NT2/D1 (cell line): Measurements from ENCODE around the gene SSH2.

ENCODE experiments used
- DNase-seq: peaks from one replicate; pipeline ENCODE4 v3.0.0-alpha.2; 2011; ENCODE audit warnings: low read depth, low spot score
- H3K27me3 ChIP-seq: 2 replicates; pipeline ENCODE4 v1.6.0; 2011; ENCODE audit warnings: mild to moderate bottlenecking; ENCODE audit not compliant: insufficient read length, insufficient read depth
- H3K36me3 ChIP-seq: 2 replicates; pipeline ENCODE4 v1.6.1; 2011; ENCODE audit warnings: mild to moderate bottlenecking, low read length, mixed read lengths; ENCODE audit not compliant: insufficient read depth, insufficient read length
- H3K4me1 ChIP-seq: 2 replicates; pipeline ENCODE4 v1.5.1; 2011; ENCODE audit not compliant: insufficient read depth, insufficient read length
- H3K4me3 ChIP-seq: 2 replicates; pipeline ENCODE4 v1.5.1; 2011; ENCODE audit warnings: low read depth; ENCODE audit not compliant: insufficient read length
- H3K9ac ChIP-seq: 2 replicates; pipeline ENCODE4 v1.6.0; 2011; ENCODE audit warnings: low read depth; ENCODE audit not compliant: insufficient read length
- H3K9me3 ChIP-seq: 2 replicates; pipeline ENCODE4 v1.5.1; 2011; ENCODE audit warnings: mild to moderate bottlenecking, low read length; ENCODE audit not compliant: insufficient read depth
- SUZ12 ChIP-seq: IDR thresholded peaks from 2 replicates; pipeline ENCODE4 v1.6.1; 2011; ENCODE audit not compliant: insufficient read length, insufficient read depth; ENCODE audit errors: extremely low read depth
- YY1 ChIP-seq: IDR thresholded peaks from 2 replicates; pipeline ENCODE4 v1.6.1; 2011; ENCODE audit not compliant: insufficient read length, insufficient read depth
- ZNF274 ChIP-seq: IDR thresholded peaks from 2 replicates; pipeline ENCODE4 v1.6.1; 2011; ENCODE audit warnings: mild to moderate bottlenecking, low read depth, low read length

SSH2 gene

DNA sequence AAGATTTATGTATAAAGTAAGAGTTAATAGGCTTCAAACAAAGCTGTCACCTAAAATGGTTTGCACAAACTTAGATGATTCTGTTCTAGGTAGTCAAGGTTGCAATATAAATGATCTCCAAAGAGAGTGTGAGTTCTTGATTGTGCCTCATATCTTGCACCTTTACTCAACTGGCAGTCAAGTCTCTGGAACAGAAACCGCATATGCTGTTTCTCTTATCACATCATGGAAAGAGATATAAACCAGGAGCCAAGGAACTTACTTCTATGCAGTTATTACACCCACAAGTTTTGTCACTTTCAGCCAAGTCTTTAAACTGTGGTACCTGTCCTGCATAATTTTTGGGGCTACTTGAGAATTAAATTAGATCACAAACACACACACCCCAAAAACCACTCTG lies 5.2 kb downstream of the SSH2 start:
- no peaks in the 10 kb centered on the region for H3K4me1 ChIP-seq
- no peaks in the 10 kb centered on the region for H3K36me3 ChIP-seq
- H3K9ac ChIP-seq, result no peak overlapping the region
- no peaks in the 10 kb centered on the region for H3K27me3 ChIP-seq
- TF ChIP-seq YY1 (no peak), SUZ12 (no peak), ZNF274 (no peak)
- H3K9me3 ChIP-seq, result no peaks in the 10 kb centered on the region
- H3K4me3 ChIP-seq, result no peak overlapping the region
- DNase-seq, result no peak

DNA sequence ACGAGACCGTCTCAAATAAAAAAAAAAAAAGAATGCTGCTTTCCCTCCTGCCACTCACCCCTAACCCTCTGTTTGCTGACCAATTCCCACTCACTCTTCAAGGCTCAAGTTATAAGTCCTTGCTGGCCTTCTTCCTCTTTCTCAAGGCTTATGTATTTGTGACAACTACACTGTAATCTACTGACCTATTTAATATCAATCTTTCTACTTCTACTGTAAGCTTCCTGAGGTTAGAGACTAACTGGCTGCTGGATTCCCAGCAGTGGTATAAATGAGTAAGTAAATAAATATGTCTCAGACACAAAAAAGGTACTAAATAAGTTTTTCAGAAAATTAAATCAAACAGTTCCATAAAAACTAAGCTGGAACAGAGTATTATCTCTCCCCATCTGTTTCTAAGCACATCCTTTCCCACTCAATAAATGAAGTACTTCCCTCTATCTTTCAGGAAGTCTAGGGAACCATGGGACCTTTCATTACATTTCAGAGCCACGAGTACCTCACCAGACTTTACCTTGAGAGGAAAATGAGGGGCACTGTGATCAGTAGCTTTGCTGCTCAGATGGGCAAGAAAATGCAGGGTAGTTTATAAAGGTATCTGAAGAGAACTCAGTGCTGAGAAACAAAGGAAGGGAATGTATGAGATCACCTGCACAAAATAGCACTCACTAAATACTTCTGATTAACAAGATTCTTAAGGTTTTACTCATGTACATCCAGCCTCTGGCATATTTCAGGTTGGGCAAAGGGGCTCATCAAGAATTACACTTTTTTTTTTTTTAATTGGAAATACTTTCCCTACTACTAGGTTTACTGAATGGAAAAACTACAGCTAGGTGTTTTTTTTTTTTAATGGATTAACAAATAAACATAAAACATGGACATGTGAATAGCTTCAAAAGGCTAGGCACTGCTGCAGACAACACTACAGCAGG lies 10.8 kb downstream of the SSH2 start:
- Histone ChIP-seq H3K4me1 (no peaks in the 10 kb centered on the region), H3K4me3 (no peak overlapping the region), H3K27me3 (no peaks in the 10 kb centered on the region), H3K36me3 (no peaks in the 10 kb centered on the region), H3K9me3 (no peaks in the 10 kb centered on the region), H3K9ac (no peak overlapping the region)
- DNase-seq, result no peak
- TF ChIP-seq YY1 (no peak), SUZ12 (no peak), ZNF274 (no peak)

DNA sequence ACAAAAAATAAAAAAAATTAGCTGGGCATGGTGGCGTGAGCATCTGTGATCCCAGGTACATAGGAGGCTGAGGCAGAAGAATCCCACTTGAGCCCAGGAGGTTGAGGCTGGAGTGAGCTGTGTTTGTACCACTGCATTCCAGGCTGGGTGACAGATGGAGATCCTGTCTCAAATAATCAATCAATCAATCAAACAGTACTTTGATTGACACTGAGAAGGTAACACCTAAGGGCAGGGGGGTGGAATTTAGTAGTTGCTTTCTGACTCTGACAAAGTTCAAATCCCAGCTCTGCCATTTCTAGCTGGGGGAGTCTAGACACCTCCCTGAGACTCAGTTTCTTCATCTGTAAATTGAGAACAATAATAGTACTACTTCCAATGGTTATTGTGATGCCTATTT lies 12.0 kb downstream of the SSH2 start:
- Histone ChIP-seq H3K9ac (no peak overlapping the region), H3K27me3 (no peaks in the 10 kb centered on the region), H3K4me3 (no peak overlapping the region), H3K4me1 (no peaks in the 10 kb centered on the region), H3K9me3 (no peaks in the 10 kb centered on the region), H3K36me3 (no peaks in the 10 kb centered on the region)
- no peak for TF ChIP-seq ZNF274
- DNase-seq, result no peak

DNA sequence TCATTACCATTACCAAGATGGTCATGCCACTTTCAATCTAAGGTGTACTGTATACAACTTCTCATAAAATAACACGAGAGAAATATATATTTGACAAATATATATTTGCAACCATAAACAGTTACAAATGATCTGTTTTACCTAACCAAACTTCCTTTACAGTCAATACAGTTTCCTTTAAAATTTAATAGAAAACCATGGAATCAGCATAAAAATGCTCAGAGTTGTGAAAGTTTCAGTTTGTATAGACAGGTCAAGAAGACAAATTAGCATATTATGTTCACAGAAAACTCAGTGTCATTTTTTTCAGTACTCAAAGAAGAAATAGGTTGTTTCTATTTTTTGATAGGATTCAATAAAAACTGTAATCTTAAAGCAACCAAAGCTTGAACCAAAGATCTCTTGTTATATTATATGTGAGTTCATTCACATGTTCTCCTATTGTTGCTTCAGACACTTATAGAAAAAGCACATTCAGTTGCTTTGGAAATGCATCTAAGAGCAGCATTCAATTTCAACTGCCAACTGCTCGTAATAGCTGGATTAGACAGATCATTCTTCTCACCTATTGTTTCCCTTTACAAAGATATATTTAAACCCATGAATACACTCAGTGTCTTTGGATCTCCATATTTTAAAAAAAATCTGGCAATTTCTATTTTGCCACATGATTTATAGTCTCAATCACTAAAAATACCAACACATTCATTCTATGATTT lies 15.1 kb downstream of the SSH2 start:
- Histone ChIP-seq H3K4me1 (no peaks in the 10 kb centered on the region), H3K36me3 (no peaks in the 10 kb centered on the region), H3K27me3 (no peaks in the 10 kb centered on the region), H3K9ac (no peak overlapping the region), H3K9me3 (no peaks in the 10 kb centered on the region), H3K4me3 (no peak overlapping the region)
- TF ChIP-seq ZNF274, result no peak
- no peak for TF ChIP-seq SUZ12
- no peak for TF ChIP-seq YY1
- DNase-seq, result no peak

DNA sequence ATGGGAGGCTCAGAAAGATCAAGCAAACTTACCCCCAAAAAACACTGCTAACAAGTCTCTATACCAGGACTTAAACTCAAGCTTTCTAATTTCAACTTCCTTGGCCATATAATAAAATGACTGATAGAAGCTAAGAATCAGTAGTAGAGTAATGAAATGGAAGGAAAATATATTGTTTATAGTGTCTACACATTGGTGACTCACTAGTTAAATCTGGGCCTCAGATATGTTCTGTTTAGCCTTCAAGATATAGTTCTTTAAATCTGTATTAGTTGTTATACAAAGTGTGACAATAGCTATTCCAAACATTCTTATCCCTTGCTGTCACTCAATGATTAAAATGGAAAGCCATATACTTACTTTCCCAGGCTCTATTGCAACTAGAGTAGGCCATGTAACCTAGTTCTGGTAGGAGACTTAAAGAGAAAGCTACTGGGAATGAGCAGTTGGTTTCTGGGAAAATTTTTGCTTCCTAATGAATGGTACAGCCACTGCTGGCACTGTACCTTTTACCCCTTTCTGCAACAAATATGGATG lies 18.3 kb downstream of the SSH2 start:
- H3K36me3 ChIP-seq, result no peaks in the 10 kb centered on the region
- H3K4me1 ChIP-seq, result no peaks in the 10 kb centered on the region
- no peak for DNase-seq
- H3K27me3 ChIP-seq, result no peaks in the 10 kb centered on the region
- no peak overlapping the region for H3K9ac ChIP-seq
- no peak overlapping the region for H3K4me3 ChIP-seq
- 0 out of 2 replicates have a peak, but pooled peaks cover 5% of the 10 kb centered on the region for H3K9me3 ChIP-seq
- no peak for TF ChIP-seq SUZ12
- no peak for TF ChIP-seq YY1

DNA sequence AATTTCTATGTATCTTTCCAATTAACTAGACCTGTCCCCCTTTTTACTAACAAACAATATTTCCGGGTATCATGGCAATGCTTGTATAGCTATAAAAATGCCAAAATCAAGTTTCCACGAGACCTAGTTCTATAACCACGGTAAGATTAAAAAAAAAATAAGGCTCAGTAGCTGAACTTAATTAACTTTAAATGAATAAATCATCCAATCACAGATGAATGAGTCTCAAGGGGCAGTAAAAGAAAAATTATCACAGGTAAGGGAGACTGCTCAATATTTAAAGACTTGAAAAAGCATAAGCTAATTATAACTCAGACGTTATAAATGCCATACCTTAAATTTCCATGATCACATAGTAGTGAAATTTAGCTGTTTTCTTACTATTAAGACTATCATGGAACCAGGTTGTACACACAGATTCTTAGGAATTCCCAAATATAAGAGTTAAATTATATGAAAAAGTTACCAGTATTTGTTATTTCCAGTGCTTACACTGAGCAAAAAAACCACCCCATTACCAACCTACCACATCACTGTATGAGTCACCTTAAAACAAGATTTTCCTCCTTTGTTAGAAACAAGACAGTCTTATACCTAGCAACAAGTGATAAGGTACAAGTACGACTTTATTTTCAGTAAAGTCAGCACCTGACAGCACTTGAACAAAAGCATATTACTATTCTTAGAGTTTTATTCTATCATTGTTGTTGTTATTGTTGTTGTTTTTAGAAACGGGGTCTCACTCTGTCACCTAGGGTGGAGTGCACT lies 20.6 kb downstream of the SSH2 start:
- H3K27me3 ChIP-seq, result no peaks in the 10 kb centered on the region
- no peak for TF ChIP-seq SUZ12
- no peak for TF ChIP-seq YY1
- no peak for TF ChIP-seq ZNF274
- H3K36me3 ChIP-seq, result no peaks in the 10 kb centered on the region
- no peak for DNase-seq
- no peak overlapping the region for H3K4me3 ChIP-seq
- peaks cover 17% of the 10 kb centered on the region; the same call in 1 of the 2 replicates for H3K9me3 ChIP-seq
- H3K4me1 ChIP-seq, result no peaks in the 10 kb centered on the region
- H3K9ac ChIP-seq, result no peak overlapping the region

DNA sequence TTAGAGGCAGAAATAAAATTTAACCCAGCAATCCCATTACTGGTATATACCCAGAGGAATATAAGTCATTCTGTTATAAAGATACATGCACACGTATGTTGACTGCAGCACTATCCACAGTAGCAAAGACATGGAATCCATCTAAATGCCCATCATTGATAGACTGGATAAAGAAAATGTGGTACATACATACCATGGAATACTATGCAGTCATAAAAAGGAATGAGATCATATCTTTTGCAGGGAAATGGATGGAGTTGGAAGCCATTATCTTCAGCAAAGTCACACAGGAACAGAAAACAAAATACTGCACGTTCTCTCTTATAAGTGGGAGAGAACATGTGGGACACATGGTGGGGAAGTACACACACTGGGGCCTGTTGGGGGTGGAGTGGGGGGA lies 23.1 kb downstream of the SSH2 start:
- H3K9me3 ChIP-seq, result peaks cover 17% of the 10 kb centered on the region; the same call in 1 of the 2 replicates
- DNase-seq, result no peak
- TF ChIP-seq YY1, result no peak
- no peak for TF ChIP-seq ZNF274
- no peak for TF ChIP-seq SUZ12

More for the DNA sequence above, 23.1 kb downstream of the SSH2 start:
- Histone ChIP-seq H3K9ac (no peak overlapping the region), H3K4me3 (no peak overlapping the region), H3K4me1 (no peaks in the 10 kb centered on the region), H3K27me3 (no peaks in the 10 kb centered on the region), H3K36me3 (no peaks in the 10 kb centered on the region)
